Neural progenitor cell (in vitro differentiated cells): ENCODE measurements around the gene INO80.

ENCODE experiments used
- EZH2phosphoT487 ChIP-seq: fragments of 200-600 bp; sonication (generic); IDR thresholded peaks from 2 replicates; pipeline ENCODE4 v1.6.1; 2017; ENCODE audit warnings: antibody characterized with exemption
- TF ChIP-seq, protein P1 (sequence below): fragments of 200-600 bp; sonication (generic); IDR thresholded peaks from 2 replicates; pipeline ENCODE4 v1.5.1; 2017; ENCODE audit warnings: antibody characterized with exemption, mild to moderate bottlenecking

GRCh38 chr15:40958146-40958545 is 157.9 kb downstream of the INO80 start:
- no peak for TF ChIP-seq EZH2phosphoT487
- TF ChIP-seq, protein P1, sequence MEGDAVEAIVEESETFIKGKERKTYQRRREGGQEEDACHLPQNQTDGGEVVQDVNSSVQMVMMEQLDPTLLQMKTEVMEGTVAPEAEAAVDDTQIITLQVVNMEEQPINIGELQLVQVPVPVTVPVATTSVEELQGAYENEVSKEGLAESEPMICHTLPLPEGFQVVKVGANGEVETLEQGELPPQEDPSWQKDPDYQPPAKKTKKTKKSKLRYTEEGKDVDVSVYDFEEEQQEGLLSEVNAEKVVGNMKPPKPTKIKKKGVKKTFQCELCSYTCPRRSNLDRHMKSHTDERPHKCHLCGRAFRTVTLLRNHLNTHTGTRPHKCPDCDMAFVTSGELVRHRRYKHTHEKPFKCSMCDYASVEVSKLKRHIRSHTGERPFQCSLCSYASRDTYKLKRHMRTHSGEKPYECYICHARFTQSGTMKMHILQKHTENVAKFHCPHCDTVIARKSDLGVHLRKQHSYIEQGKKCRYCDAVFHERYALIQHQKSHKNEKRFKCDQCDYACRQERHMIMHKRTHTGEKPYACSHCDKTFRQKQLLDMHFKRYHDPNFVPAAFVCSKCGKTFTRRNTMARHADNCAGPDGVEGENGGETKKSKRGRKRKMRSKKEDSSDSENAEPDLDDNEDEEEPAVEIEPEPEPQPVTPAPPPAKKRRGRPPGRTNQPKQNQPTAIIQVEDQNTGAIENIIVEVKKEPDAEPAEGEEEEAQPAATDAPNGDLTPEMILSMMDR, result no peak
